Nephron progenitor cell (in vitro differentiated cells): ENCODE data around the gene PUS10.

Experiments used
- DNase-seq: peaks from one replicate; pipeline ENCODE4 v3.0.0; 2021
- H3K27ac Mint-ChIP-seq: 2 replicates; pipeline ENCODE4 v1.8.0; 2021; ENCODE audit warnings: mild to moderate bottlenecking, moderate library complexity, mixed read lengths
- H3K27me3 Mint-ChIP-seq: 2 replicates; pipeline ENCODE4 v1.8.0; 2021; ENCODE audit warnings: mild to moderate bottlenecking, low read depth, mixed read lengths; ENCODE audit not compliant: poor library complexity
- H3K36me3 Mint-ChIP-seq: 2 replicates; pipeline ENCODE4 v1.8.0; 2021; ENCODE audit warnings: low read depth, mixed read lengths
- H3K4me1 Mint-ChIP-seq: 2 replicates; pipeline ENCODE4 v1.8.0; 2021; ENCODE audit warnings: mixed read lengths
- H3K4me3 Mint-ChIP-seq: 2 replicates; pipeline ENCODE4 v1.8.0; 2021; ENCODE audit warnings: mild to moderate bottlenecking, moderate library complexity, mixed read lengths
- H3K9me3 Mint-ChIP-seq: 2 replicates; pipeline ENCODE4 v1.8.0; 2021; ENCODE audit warnings: mild to moderate bottlenecking, moderate library complexity, mixed read lengths
- CTCF ChIP-seq: fragments of 200-600 bp; sonication (generic); IDR thresholded peaks from 2 replicates; pipeline ENCODE4 v1.5.0; 2021; ENCODE audit warnings: antibody characterized with exemption

The PUS10 gene

GRCh38 chr2:60962528-60962927, 55.5 kb downstream of the PUS10 start:
- Mint-ChIP-seq H3K4me3 (no peak overlapping the region), H3K36me3 (no peaks in the 10 kb centered on the region), H3K9me3 (no peaks in the 10 kb centered on the region), H3K4me1 (no peaks in the 10 kb centered on the region), H3K27me3 (peaks cover 4% of the 10 kb centered on the region), H3K27ac (no peak overlapping the region)
- DNase-seq = no peak
- no peak for TF ChIP-seq CTCF

GRCh38 chr2:60961457-60961856, 56.6 kb downstream of the PUS10 start:
- Mint-ChIP-seq H3K4me1 (no peaks in the 10 kb centered on the region), H3K9me3 (no peaks in the 10 kb centered on the region), H3K4me3 (no peak overlapping the region), H3K27ac (no peak overlapping the region), H3K27me3 (peaks cover 4% of the 10 kb centered on the region), H3K36me3 (no peaks in the 10 kb centered on the region)
- TF ChIP-seq CTCF = no peak
- DNase-seq = no peak

GRCh38 chr2:60960706-60961105, 57.3 kb downstream of the PUS10 start:
- H3K27ac Mint-ChIP-seq = no peak overlapping the region

GRCh38 chr2:60959501-60959900, 58.6 kb downstream of the PUS10 start:
- no peak for DNase-seq
- TF ChIP-seq CTCF = no peak
- Mint-ChIP-seq H3K27me3 (peaks cover 4% of the 10 kb centered on the region), H3K9me3 (no peaks in the 10 kb centered on the region), H3K36me3 (no peaks in the 10 kb centered on the region), H3K4me3 (no peak overlapping the region), H3K4me1 (no peaks in the 10 kb centered on the region), H3K27ac (no peak overlapping the region)

More at GRCh38 chr2:60960706-60961105, 57.3 kb downstream of the PUS10 start:
- TF ChIP-seq CTCF = no peak
- no peak for DNase-seq
- no peaks in the 10 kb centered on the region for H3K36me3 Mint-ChIP-seq
- no peaks in the 10 kb centered on the region for H3K9me3 Mint-ChIP-seq
- H3K4me1 Mint-ChIP-seq = no peaks in the 10 kb centered on the region
- peaks cover 4% of the 10 kb centered on the region for H3K27me3 Mint-ChIP-seq
- H3K4me3 Mint-ChIP-seq = no peak overlapping the region

GRCh38 chr2:60958800-60959199, 59.3 kb downstream of the PUS10 start:
- DNase-seq = no peak
- Mint-ChIP-seq H3K27ac (no peak overlapping the region), H3K4me3 (no peak overlapping the region)

More at GRCh38 chr2:60958800-60959199, 59.3 kb downstream of the PUS10 start:
- Mint-ChIP-seq H3K4me1 (no peaks in the 10 kb centered on the region), H3K27me3 (peaks cover 4% of the 10 kb centered on the region), H3K36me3 (peaks cover 2% of the 10 kb centered on the region), H3K9me3 (no peaks in the 10 kb centered on the region)
- no peak for TF ChIP-seq CTCF
